Measurements from ENCODE around the gene NR5A2.

- TF ChIP-seq CTCF (IDR thresholded peaks at IDR 0.05; ENCODE audit: low read length), result no peak
- TF ChIP-seq EZH2 (IDR thresholded peaks at IDR 0.05; ENCODE audit: borderline replicate concordance, low read length), result no peak
Observed at GRCh38 chr1:200130552-200130951, 103.0 kb downstream of the NR5A2 start.

All from OCI-LY1 (cell line).